T-helper 1 cell treated with Interleukin-12 subunit alpha and Interleukin-12 subunit beta and Interleukin-4 antibody, amounts not matched to agents 30 μg/mL and 1 μg/mL, for 36 hours (primary cell): ENCODE measurements around the gene SCN1A.

Experiments used
- H3K27ac Mint-ChIP-seq: one replicate; pipeline ENCODE4 v1.8.0; 2021; ENCODE audit warnings: mild to moderate bottlenecking, mixed read lengths
- H3K27me3 Mint-ChIP-seq: one replicate; pipeline ENCODE4 v1.8.0; 2021; ENCODE audit warnings: low read depth, mixed read lengths
- H3K36me3 Mint-ChIP-seq: one replicate; pipeline ENCODE4 v1.8.0; 2021; ENCODE audit warnings: low read depth, mixed read lengths
- H3K4me1 Mint-ChIP-seq: one replicate; pipeline ENCODE4 v1.8.0; 2021; ENCODE audit warnings: low read depth, mixed read lengths
- H3K4me3 Mint-ChIP-seq: one replicate; pipeline ENCODE4 v1.8.0; 2021; ENCODE audit warnings: mild to moderate bottlenecking, moderate library complexity, mixed read lengths
- H3K9me3 Mint-ChIP-seq: one replicate; pipeline ENCODE4 v1.8.0; 2021; ENCODE audit warnings: mixed read lengths

Gene SCN1A

GRCh38 chr2:165953655-165954606 is 173.9 kb downstream of the SCN1A start, which contains the start of gene TTC21B:
Gene TTC21B (minus strand): TSS chr2:165953776. CDS start chr2:165953705, 71 bp downstream.
- no peak within 1 kb of the TSS for H3K27ac Mint-ChIP-seq
- no peaks in the 10 kb centered on the region for H3K9me3 Mint-ChIP-seq
- no peaks in the 10 kb centered on the region for H3K27me3 Mint-ChIP-seq
- peak within 1 kb of the TSS; percentile 19 for H3K4me3 Mint-ChIP-seq
- peaks cover 6% of the 10 kb centered on the region for H3K4me1 Mint-ChIP-seq
- no peaks in the 10 kb centered on the region for H3K36me3 Mint-ChIP-seq

GRCh38 chr2:165953306-165953654 is 174.5 kb downstream of the SCN1A start:
- Mint-ChIP-seq H3K4me1 (peaks cover 6% of the 10 kb centered on the region), H3K4me3 (no peak overlapping the region), H3K9me3 (no peaks in the 10 kb centered on the region)

DNA sequence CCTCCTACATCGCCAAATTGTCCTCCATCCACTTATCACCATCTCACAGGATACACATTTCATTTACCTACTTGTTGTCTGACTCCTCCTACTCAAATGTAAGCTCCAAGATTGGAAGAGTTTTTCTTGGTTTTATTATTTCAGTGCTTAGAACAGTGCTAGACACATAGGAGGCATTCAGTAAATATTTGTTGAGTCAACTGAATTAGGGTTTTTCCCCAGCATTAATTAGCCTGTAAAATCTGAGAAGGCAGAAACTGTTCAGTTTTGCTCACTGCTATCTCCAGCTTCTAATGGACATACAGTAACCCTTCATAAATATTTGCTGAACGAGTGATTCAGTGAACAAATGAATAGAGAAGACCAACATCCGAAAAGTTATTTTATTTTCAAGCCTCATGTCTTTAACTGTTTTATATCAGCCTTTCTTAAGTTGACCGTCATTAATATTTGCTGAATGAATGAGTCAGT is 175.0 kb downstream of the SCN1A start:
- Mint-ChIP-seq H3K4me1 (peaks cover 6% of the 10 kb centered on the region), H3K27me3 (no peaks in the 10 kb centered on the region), H3K27ac (no peak overlapping the region), H3K4me3 (no peak overlapping the region), H3K9me3 (no peaks in the 10 kb centered on the region), H3K36me3 (peaks cover 2% of the 10 kb centered on the region)

More at GRCh38 chr2:165953306-165953654, 174.5 kb downstream of the SCN1A start:
- no peaks in the 10 kb centered on the region for H3K36me3 Mint-ChIP-seq
- H3K27me3 Mint-ChIP-seq = no peaks in the 10 kb centered on the region
- H3K27ac Mint-ChIP-seq = no peak overlapping the region

DNA sequence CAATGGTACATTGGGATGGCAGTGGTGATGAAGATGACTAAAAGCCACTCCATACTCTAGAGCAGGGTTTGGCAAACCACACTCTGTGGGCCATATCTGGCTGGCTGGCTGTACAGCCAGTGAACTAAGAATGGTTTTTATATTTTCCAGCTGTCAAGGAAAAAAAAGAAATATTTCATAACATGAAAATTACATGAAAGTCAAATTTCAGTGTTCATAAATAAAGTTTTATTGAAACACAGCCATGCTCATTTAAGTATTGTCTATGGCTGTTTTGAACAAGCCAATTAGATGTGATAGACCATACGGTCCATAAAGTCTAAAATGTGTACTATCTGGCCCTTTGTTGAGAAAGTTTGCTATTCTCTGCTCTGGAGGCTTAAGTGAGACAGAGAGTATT is 175.7 kb downstream of the SCN1A start:
- H3K4me3 Mint-ChIP-seq = no peak overlapping the region
- no peaks in the 10 kb centered on the region for H3K27me3 Mint-ChIP-seq
- H3K27ac Mint-ChIP-seq = no peak overlapping the region
- peaks cover 6% of the 10 kb centered on the region for H3K36me3 Mint-ChIP-seq
- H3K4me1 Mint-ChIP-seq = peaks cover 9% of the 10 kb centered on the region
- no peaks in the 10 kb centered on the region for H3K9me3 Mint-ChIP-seq

DNA sequence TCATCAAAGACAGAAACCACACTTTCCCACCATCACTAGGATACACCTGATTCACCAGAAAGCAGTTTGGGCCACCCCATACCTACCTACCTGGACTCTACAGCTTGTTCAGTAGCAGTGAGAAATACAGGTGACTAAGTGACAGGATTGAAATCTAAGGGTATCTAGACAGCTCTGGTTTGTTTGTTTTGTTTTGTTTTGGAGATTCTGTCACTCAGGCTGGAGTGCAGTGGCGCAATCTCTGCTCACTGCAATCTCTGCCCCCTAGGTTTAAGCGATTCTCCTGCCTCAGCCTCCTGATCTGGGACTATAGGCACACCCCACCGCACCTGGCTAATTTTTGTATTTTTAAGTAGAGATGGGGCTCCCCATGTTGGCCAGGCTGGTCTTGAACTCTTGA is 177.4 kb downstream of the SCN1A start:
- Mint-ChIP-seq H3K4me1 (peaks cover 9% of the 10 kb centered on the region), H3K4me3 (no peak overlapping the region), H3K36me3 (peaks cover 6% of the 10 kb centered on the region), H3K27me3 (no peaks in the 10 kb centered on the region), H3K27ac (no peak overlapping the region), H3K9me3 (no peaks in the 10 kb centered on the region)

GRCh38 chr2:165941827-165942226 is 186.0 kb downstream of the SCN1A start:
- H3K27me3 Mint-ChIP-seq = no peaks in the 10 kb centered on the region
- no peak overlapping the region for H3K4me3 Mint-ChIP-seq
- H3K36me3 Mint-ChIP-seq = peaks cover 32% of the 10 kb centered on the region
- H3K27ac Mint-ChIP-seq = no peak overlapping the region
- no peaks in the 10 kb centered on the region for H3K9me3 Mint-ChIP-seq
- peaks cover 5% of the 10 kb centered on the region for H3K4me1 Mint-ChIP-seq

DNA sequence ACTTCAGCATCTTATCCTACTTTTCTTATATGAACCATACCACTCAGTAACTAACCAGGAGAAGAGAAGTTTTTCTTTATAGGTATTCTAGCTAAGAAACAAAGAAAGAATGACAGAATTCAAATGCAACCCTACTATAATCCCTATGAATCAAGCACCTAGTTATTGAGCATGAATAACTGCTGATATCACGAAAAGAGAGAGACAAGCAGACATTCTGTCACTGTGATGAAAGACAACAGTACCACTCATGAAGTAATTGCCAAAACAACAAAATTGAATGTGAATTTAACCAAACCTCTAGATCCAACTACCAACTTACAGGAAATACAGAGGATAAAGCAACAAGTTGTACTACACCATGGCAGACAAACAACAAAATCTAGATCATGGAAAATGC is 189.6 kb downstream of the SCN1A start:
- Mint-ChIP-seq H3K4me1 (peaks cover 3% of the 10 kb centered on the region), H3K27ac (no peak overlapping the region), H3K4me3 (no peak overlapping the region), H3K36me3 (peaks cover 37% of the 10 kb centered on the region), H3K9me3 (no peaks in the 10 kb centered on the region), H3K27me3 (no peaks in the 10 kb centered on the region)
